BJ (cell line): Measurements from ENCODE around the gene MREG. TPM values are rescaled to one million over a fixed set of nuclear protein-coding genes. Genes with fewer than 3 reads are reported as not detected.

Experiments
- CTCF ChIA-PET: fragments of 350-600 bp; formaldehyde crosslinking; extraction: SDS; loops from one replicate; lab custom pipeline; 2021; ENCODE audit warnings: antibody characterized with exemption, inconsistent platforms; lab: Yijun Ruan, JAX
- POLR2A ChIA-PET: fragments of 300-600 bp; sonication (Branson Sonifier 250); formaldehyde crosslinking; extraction: SDS; loops from one replicate; lab custom pipeline; 2021; ENCODE audit warnings: antibody characterized with exemption; lab: Charles Lee
- DNase-seq: peaks from one replicate; pipeline ENCODE4 v3.0.0-alpha.2; 2011; ENCODE audit warnings: low read depth
- H3K27me3 ChIP-seq: 2 replicates; pipeline ENCODE4 v1.6.0; 2011; ENCODE audit warnings: low read length; ENCODE audit not compliant: control insufficient read depth, insufficient read depth
- H3K36me3 ChIP-seq: 2 replicates; pipeline ENCODE4 v1.5.1; 2011; ENCODE audit warnings: low read length; ENCODE audit not compliant: control insufficient read depth, insufficient read depth
- H3K4me3 ChIP-seq: 2 replicates; pipeline ENCODE4 v1.5.1; 2011; ENCODE audit warnings: low read depth, mild to moderate bottlenecking, control low read depth, low read length
- polyA plus RNA-seq: library from polyadenylated mRNA; depleted of rRNA; stranded (reverse); fragments of >200 nt; gene quantifications from 2 replicates; pipeline ENCODE4 v1.2.3, GENCODE V29; 2011
- TF ChIP-seq, protein P1 (sequence below): IDR thresholded peaks from 2 replicates; pipeline ENCODE4 v1.5.1; 2011; ENCODE audit warnings: low read depth, mild to moderate bottlenecking, control low read depth, inconsistent platforms, low read length, moderate library complexity; ENCODE audit not compliant: insufficient read depth

Gene MREG
- polyA plus RNA-seq, 1 experiment = 1.1 TPM

DNA sequence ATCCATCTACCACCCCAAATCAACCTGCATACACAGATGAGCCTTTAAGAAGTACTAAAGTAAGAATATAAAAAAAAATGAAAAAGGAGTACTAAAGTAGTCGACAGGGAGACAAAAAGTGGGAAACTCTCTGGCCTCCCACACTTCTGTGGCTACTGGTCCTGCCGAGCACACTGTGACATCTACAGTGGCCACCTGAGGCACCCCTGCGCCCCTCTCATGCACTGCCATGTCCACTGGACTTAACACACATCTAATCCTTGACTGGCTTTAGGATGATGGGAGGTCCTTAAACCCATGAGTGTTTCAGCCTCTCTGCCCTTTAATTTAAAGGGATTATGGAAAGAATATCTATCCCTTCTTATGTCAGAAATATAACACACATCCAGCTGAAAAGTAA is 71.2 kb downstream of the MREG start:
- DNase-seq = no peak
- TF ChIP-seq, protein P1, sequence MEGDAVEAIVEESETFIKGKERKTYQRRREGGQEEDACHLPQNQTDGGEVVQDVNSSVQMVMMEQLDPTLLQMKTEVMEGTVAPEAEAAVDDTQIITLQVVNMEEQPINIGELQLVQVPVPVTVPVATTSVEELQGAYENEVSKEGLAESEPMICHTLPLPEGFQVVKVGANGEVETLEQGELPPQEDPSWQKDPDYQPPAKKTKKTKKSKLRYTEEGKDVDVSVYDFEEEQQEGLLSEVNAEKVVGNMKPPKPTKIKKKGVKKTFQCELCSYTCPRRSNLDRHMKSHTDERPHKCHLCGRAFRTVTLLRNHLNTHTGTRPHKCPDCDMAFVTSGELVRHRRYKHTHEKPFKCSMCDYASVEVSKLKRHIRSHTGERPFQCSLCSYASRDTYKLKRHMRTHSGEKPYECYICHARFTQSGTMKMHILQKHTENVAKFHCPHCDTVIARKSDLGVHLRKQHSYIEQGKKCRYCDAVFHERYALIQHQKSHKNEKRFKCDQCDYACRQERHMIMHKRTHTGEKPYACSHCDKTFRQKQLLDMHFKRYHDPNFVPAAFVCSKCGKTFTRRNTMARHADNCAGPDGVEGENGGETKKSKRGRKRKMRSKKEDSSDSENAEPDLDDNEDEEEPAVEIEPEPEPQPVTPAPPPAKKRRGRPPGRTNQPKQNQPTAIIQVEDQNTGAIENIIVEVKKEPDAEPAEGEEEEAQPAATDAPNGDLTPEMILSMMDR = no peak
- Histone ChIP-seq H3K36me3 (no peaks in the 10 kb centered on the region), H3K27me3 (no peaks in the 10 kb centered on the region), H3K4me3 (no peak overlapping the region)
- ChIA-PET CTCF (interaction anchor here (0.9 to 1.3 kb wide), 4 partner anchors 8 to 76 kb away, joined by 3 to 4 read pairs (median 3); no protein-coding TSS in a partner anchor), POLR2A (no interaction called here)

DNA sequence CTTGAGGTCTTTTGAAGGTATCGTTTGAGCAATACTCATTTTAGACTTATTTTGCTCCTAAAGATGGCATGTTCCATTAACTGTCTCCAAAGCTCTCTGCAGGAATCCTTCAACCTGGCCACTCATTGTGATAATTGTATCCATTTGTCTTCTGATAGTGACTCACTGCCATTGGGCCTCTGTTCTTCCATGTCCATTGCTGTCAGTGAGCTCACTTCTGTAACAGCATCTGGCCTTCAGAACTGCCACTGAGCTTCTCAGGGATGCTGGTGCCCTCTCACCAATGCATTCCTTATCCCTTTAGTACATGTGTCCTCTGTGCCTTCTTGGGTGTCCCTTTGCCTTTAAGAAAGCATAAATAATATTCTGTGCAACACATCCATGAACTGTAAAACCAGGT is 71.6 kb downstream of the MREG start:
- Histone ChIP-seq H3K36me3 (no peaks in the 10 kb centered on the region), H3K4me3 (no peak overlapping the region), H3K27me3 (no peaks in the 10 kb centered on the region)
- ChIA-PET POLR2A (no interaction called here), CTCF (interaction anchor here (0.9 to 1.3 kb wide), 2 partner anchors 8 to 11 kb away, joined by 3 to 4 read pairs; no protein-coding TSS in a partner anchor)
- DNase-seq = no peak
- TF ChIP-seq, protein P1 = no peak

DNA sequence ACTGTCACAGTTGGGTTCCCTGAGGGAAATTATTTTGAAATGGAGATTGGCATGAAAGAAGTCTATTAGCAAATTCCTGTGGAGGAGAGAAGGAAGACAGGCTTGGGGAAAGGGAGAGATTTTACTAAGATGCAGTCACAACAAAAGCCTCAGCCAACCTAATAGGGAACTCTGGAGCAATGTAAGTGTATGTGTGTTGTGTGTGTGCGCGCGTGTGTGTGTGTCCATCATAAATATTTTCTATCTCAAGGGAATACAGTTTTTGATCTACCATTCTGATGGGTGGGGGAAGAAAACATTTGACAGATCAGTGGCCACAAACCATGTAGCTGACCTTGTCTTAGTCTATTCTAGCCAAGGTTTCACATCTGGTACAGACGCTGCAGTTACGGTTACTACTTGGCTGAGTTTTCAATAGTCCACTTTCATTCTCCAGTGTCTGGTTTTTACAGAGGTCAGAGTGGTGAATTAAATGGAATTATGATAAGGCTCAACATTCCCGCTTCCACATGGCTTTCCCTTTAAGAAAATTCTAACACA is 72.6 kb downstream of the MREG start:
- Histone ChIP-seq H3K36me3 (no peaks in the 10 kb centered on the region), H3K4me3 (no peak overlapping the region), H3K27me3 (no peaks in the 10 kb centered on the region)
- DNase-seq = no peak
- CTCF ChIA-PET = interaction anchor here (1.3 kb wide), 1 partner anchor 9 kb away, joined by 4 read pairs; no protein-coding TSS in a partner anchor
- POLR2A ChIA-PET = no interaction called here
- TF ChIP-seq, protein P1 = no peak

DNA sequence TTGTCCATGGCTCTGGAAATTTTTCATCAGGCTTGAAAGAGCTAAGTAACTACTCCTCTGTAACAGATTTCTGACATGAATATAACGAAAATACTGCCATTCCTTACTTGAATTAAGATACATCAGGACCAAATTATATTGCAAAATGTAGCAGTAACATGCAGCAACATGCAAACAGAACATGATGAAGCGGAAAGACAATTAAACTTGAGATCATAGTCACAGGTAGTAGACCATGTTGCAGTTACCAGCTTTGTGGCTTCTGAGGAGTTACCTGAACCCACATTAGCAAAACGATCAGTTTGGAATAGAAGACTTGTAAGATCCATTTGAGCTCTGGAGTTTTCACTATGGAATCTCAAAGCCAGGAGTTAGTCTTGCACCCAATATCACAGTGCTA is 76.2 kb downstream of the MREG start:
- ChIA-PET POLR2A (no interaction called here), CTCF (no interaction called here)

DNA sequence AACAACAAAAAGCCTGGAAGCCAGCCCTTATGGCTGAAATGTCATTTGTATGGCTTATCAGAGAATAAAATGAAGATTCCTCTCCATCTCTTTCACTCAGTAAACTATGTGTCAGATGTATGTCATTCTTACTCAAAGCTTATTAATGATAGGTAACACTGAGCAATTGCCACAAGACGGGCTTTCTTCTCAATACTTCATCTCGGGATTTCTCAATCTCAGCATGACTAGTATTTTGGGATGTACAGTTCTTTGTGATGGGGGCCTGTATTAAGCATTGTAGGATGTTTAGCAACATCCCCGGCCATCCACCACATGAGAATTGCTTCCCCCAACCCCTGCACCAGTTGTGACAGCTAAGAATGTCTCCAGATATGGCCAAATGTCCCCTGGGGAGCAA is 80.2 kb downstream of the MREG start:
- ChIA-PET CTCF (interaction anchor here (0.8 to 0.9 kb wide), 2 partner anchors 16 to 845 kb away, joined by 3 to 5 read pairs; no protein-coding TSS in a partner anchor), POLR2A (no interaction called here)
- TF ChIP-seq, protein P1 = no peak
- H3K27me3 ChIP-seq = peaks cover 2% of the 10 kb centered on the region; the same call in 1 of the 2 replicates
- DNase-seq = no peak
- H3K4me3 ChIP-seq = no peak overlapping the region
- no peaks in the 10 kb centered on the region for H3K36me3 ChIP-seq

More for the DNA sequence above, 76.2 kb downstream of the MREG start:
- Histone ChIP-seq H3K36me3 (no peaks in the 10 kb centered on the region), H3K4me3 (no peak overlapping the region), H3K27me3 (no peaks in the 10 kb centered on the region)
- DNase-seq = no peak
- TF ChIP-seq, protein P1 = no peak
